Caki2 (cell line): ENCODE results near the gene GRPEL1. TPM values are rescaled to one million over a fixed set of nuclear protein-coding genes. Genes with fewer than 3 reads are reported as not detected.

Source experiments
- DNase-seq: peaks from one replicate; pipeline ENCODE4 v3.0.0-alpha.2; 2015; ENCODE audit warnings: low read depth
- in situ Hi-C: cut with HindIII; loops from 2 replicates; pipeline ENCODE4 v1.10.0; 2016; ENCODE audit warnings: low sequenced_read_pairs, low pct_unique_long_range_greater_than_20kb, mixed read lengths
- total RNA-seq: library from RNA; depleted of rRNA; stranded (reverse); fragments of >200 nt; shearing (Covaris generic); gene quantifications from 2 replicates; pipeline ENCODE4 v1.2.3, GENCODE V29; 2014; ENCODE audit warnings: low replicate concordance; rRNA removed

Gene GRPEL1
- total RNA-seq, 1 experiment from 2014 or later = 20.2 TPM

GRCh38 chr4:7018281-7018680, 49.6 kb downstream of the GRPEL1 start:
- DNase-seq = no peak
- in situ Hi-C loops = no loop called here

GRCh38 chr4:7017446-7018048, 50.3 kb downstream of the GRPEL1 start:
- in situ Hi-C loops = no loop called here
- no peak for DNase-seq

GRCh38 chr4:7016512-7016911, 51.4 kb downstream of the GRPEL1 start:
- DNase-seq = no peak
- in situ Hi-C loops = no loop called here

- in situ Hi-C loops = no loop called here
Measured at GRCh38 chr4:7016086-7016485, 51.8 kb downstream of the GRPEL1 start.

GRCh38 chr4:7015383-7016035, 52.4 kb downstream of the GRPEL1 start:
- in situ Hi-C loops = no loop called here
- no peak for DNase-seq

More at GRCh38 chr4:7016086-7016485, 51.8 kb downstream of the GRPEL1 start:
- no peak for DNase-seq

- DNase-seq = no peak
- in situ Hi-C loops = no loop called here
Measured at GRCh38 chr4:7014815-7015214, 53.0 kb downstream of the GRPEL1 start.

GRCh38 chr4:7013175-7013574, 54.7 kb downstream of the GRPEL1 start:
- in situ Hi-C loops = no loop called here
- DNase-seq = no peak

GRCh38 chr4:7009564-7009963, 58.3 kb downstream of the GRPEL1 start:
- no peak for DNase-seq
- in situ Hi-C loops = no loop called here

Other genes starting within 250 kb of the GRPEL1 start
- 78.4 and 80.6 TPM in 2 replicates for gene TBC1D14, start 158.2 kb downstream of the GRPEL1 start, total RNA-seq
- 9.0 and 10.9 TPM in 2 replicates for gene TADA2B, start 24.7 kb downstream of the GRPEL1 start, total RNA-seq
- 1.4 and 16.4 TPM in 2 replicates for gene SORCS2, start 124.5 kb upstream of the GRPEL1 start, total RNA-seq